AG04449 (cell line): ENCODE results near the gene PPARD.

Experiments used
- CTCF ChIA-PET: fragments of 350-600 bp; formaldehyde crosslinking; extraction: SDS; loops from one replicate; lab custom pipeline; 2021; ENCODE audit warnings: antibody characterized with exemption; lab: Yijun Ruan, JAX
- POLR2A ChIA-PET: fragments of 400-600, 350-600 bp; formaldehyde crosslinking; extraction: SDS; loops from one replicate; lab custom pipeline; 2020; ENCODE audit warnings: antibody characterized with exemption, inconsistent platforms; lab: Yijun Ruan, JAX
- DNase-seq: peaks from one replicate; pipeline ENCODE4 v3.0.0-alpha.2; 2010; ENCODE audit warnings: low read depth, low spot score
- H3K4me3 ChIP-seq: 2 replicates; pipeline ENCODE4 v1.5.1; 2011; ENCODE audit warnings: low read depth, mild to moderate bottlenecking, control low read depth, low read length
- CTCF ChIP-seq: IDR thresholded peaks from one replicate; pipeline ENCODE4 v1.5.1; 2011; ENCODE audit warnings: mild to moderate bottlenecking, moderate library complexity, low read length, control low read depth, inconsistent platforms; ENCODE audit not compliant: insufficient read depth; ENCODE audit errors: missing control alignments

The PPARD gene

GRCh38 chr6:35477028-35477427, 134.7 kb downstream of the PPARD start:
- no peak for TF ChIP-seq CTCF
- CTCF ChIA-PET, result interaction anchor here (1.2 to 1.3 kb wide), 2 partner anchors 9 to 184 kb away, joined by 3 read pairs; no protein-coding TSS in a partner anchor
- POLR2A ChIA-PET, result interaction anchor here (1.3 kb wide), 1 partner anchor 13 kb away, joined by 3 read pairs; no protein-coding TSS in a partner anchor
- no peak for DNase-seq
- H3K4me3 ChIP-seq, result no peak overlapping the region
